ENCODE data around the gene R3HCC1L.
"Not testable (repeated sequence)": the region's sequence is repeated elsewhere in the genome, so short reads cannot be mapped to it uniquely, and the experiment has no call there.

The R3HCC1L gene

GRCh38 chr10:98170249-98171117 is 36.0 kb downstream of the R3HCC1L start:
- in situ Hi-C loops (cut with MboI; ENCODE audit: low sequenced_read_pairs): no loop called here

GRCh38 chr10:98172073-98172472 is 37.6 kb downstream of the R3HCC1L start:
- in situ Hi-C loops (cut with MboI; ENCODE audit: low sequenced_read_pairs): no loop called here

- in situ Hi-C loops (cut with MboI; ENCODE audit: low sequenced_read_pairs): no loop called here
Measured at GRCh38 chr10:98172495-98172894, 38.0 kb downstream of the R3HCC1L start.

GRCh38 chr10:98173260-98173659 is 38.8 kb downstream of the R3HCC1L start:
- in situ Hi-C loops (cut with MboI; ENCODE audit: low sequenced_read_pairs): no loop called here

- in situ Hi-C loops (cut with MboI; ENCODE audit: low sequenced_read_pairs): not testable (repeated sequence)
Measured at GRCh38 chr10:98182351-98182915, 48.0 kb downstream of the R3HCC1L start.

GRCh38 chr10:98186681-98187080 is 52.2 kb downstream of the R3HCC1L start:
- in situ Hi-C loops (cut with MboI; ENCODE audit: low sequenced_read_pairs): no loop called here

- in situ Hi-C loops (cut with MboI; ENCODE audit: low sequenced_read_pairs): not testable (repeated sequence)
Measured at GRCh38 chr10:98190773-98191172, 56.3 kb downstream of the R3HCC1L start.

GRCh38 chr10:98193037-98193436 is 58.6 kb downstream of the R3HCC1L start:
- in situ Hi-C loops (cut with MboI; ENCODE audit: low sequenced_read_pairs): no loop called here

GRCh38 chr10:98194633-98195032 is 60.2 kb downstream of the R3HCC1L start:
- in situ Hi-C loops (cut with MboI; ENCODE audit: low sequenced_read_pairs): no loop called here

- in situ Hi-C loops (cut with MboI; ENCODE audit: low sequenced_read_pairs): no loop called here
Measured at GRCh38 chr10:98195120-98195519, 60.7 kb downstream of the R3HCC1L start.

- in situ Hi-C loops (cut with MboI; ENCODE audit: low sequenced_read_pairs): no loop called here
Measured at GRCh38 chr10:98196985-98197384, 62.5 kb downstream of the R3HCC1L start.

- in situ Hi-C loops (cut with MboI; ENCODE audit: low sequenced_read_pairs): no loop called here
Measured at GRCh38 chr10:98201760-98202159, 67.3 kb downstream of the R3HCC1L start.

- in situ Hi-C loops (cut with MboI; ENCODE audit: low sequenced_read_pairs): no loop called here
Measured at GRCh38 chr10:98202378-98202777, 67.9 kb downstream of the R3HCC1L start.

- in situ Hi-C loops (cut with MboI; ENCODE audit: low sequenced_read_pairs): no loop called here
Measured at GRCh38 chr10:98205351-98205750, 70.9 kb downstream of the R3HCC1L start.

GRCh38 chr10:98208925-98209324 is 74.5 kb downstream of the R3HCC1L start:
- in situ Hi-C loops (cut with MboI; ENCODE audit: low sequenced_read_pairs): no loop called here

- in situ Hi-C loops (cut with MboI; ENCODE audit: low sequenced_read_pairs): no loop called here
Measured at GRCh38 chr10:98209441-98209840, 75.0 kb downstream of the R3HCC1L start.

GRCh38 chr10:98212196-98212595 is 77.7 kb downstream of the R3HCC1L start:
- in situ Hi-C loops (cut with MboI; ENCODE audit: low sequenced_read_pairs): no loop called here

- in situ Hi-C loops (cut with MboI; ENCODE audit: low sequenced_read_pairs): no loop called here
Measured at GRCh38 chr10:98213740-98214139, 79.3 kb downstream of the R3HCC1L start.

GRCh38 chr10:98215373-98215772 is 80.9 kb downstream of the R3HCC1L start:
- in situ Hi-C loops (cut with MboI; ENCODE audit: low sequenced_read_pairs): no loop called here

GRCh38 chr10:98217801-98218200 is 83.3 kb downstream of the R3HCC1L start:
- in situ Hi-C loops (cut with MboI; ENCODE audit: low sequenced_read_pairs): no loop called here

GRCh38 chr10:98223874-98224273 is 89.4 kb downstream of the R3HCC1L start:
- in situ Hi-C loops (cut with MboI; ENCODE audit: low sequenced_read_pairs): no loop called here

- in situ Hi-C loops (cut with MboI; ENCODE audit: low sequenced_read_pairs): no loop called here
Measured at GRCh38 chr10:98224509-98224908, 90.1 kb downstream of the R3HCC1L start.
